MM.1S (cell line): ENCODE results near the gene BLCAP.
"Not testable (repeated sequence)": the region's sequence is repeated elsewhere in the genome, so short reads cannot be mapped to it uniquely, and the experiment has no call there.

Source experiments
- DNase-seq: peaks from one replicate; pipeline ENCODE4 v3.0.0-alpha.2; 2015
- H2AFZ ChIP-seq: fragments of 300-600 bp; sonication (generic); 2 replicates; pipeline ENCODE4 v1.6.0; 2016; ENCODE audit warnings: antibody characterized with exemption, low read length
- H3F3A ChIP-seq: fragments of 300-600 bp; sonication (generic); 2 replicates; pipeline ENCODE4 v1.6.1; 2016; ENCODE audit warnings: mild to moderate bottlenecking, antibody characterized with exemption, low read length, moderate library complexity, mixed read lengths; ENCODE audit not compliant: insufficient read depth
- H3K27ac ChIP-seq: fragments of 300-600 bp; sonication (generic); 2 replicates; pipeline ENCODE4 v1.5.1; 2016; ENCODE audit warnings: mild to moderate bottlenecking, low read length
- H3K27me3 ChIP-seq: fragments of 300-600 bp; sonication (generic); replicated peaks from 2 replicates; pipeline ENCODE4 v1.6.0; 2016; ENCODE audit warnings: low read length; ENCODE audit not compliant: insufficient read depth
- H3K36me3 ChIP-seq: fragments of 300-600 bp; sonication (generic); replicated peaks from 2 replicates; pipeline ENCODE4 v1.6.1; 2016; ENCODE audit warnings: mild to moderate bottlenecking, low read length, mixed read lengths; ENCODE audit not compliant: insufficient read depth
- H3K4me1 ChIP-seq: fragments of 300-600 bp; sonication (generic); 2 replicates; pipeline ENCODE4 v1.6.1; 2016; ENCODE audit warnings: low read length, mixed read lengths
- H3K4me2 ChIP-seq: fragments of 300-600 bp; sonication (generic); 2 replicates; pipeline ENCODE4 v1.6.0; 2016; ENCODE audit warnings: low read depth, low read length
- H3K4me3 ChIP-seq: fragments of 300-600 bp; sonication (generic); 2 replicates; pipeline ENCODE4 v1.5.1; 2016; ENCODE audit warnings: low read length, mixed read lengths
- H3K79me2 ChIP-seq: fragments of 300-600 bp; sonication (generic); 2 replicates; pipeline ENCODE4 v1.6.1; 2016; ENCODE audit warnings: mixed run types, low read length, mixed read lengths
- H3K9ac ChIP-seq: fragments of 300-600 bp; sonication (generic); 2 replicates; pipeline ENCODE4 v1.6.1; 2016; ENCODE audit warnings: low read length, mixed read lengths
- H3K9me2 ChIP-seq: fragments of 300-600 bp; sonication (generic); replicated peaks from 2 replicates; pipeline ENCODE4 v1.6.1; 2016; ENCODE audit warnings: mild to moderate bottlenecking, low read length, mixed read lengths; ENCODE audit not compliant: insufficient read depth
- H3K9me3 ChIP-seq: fragments of 300-600 bp; sonication (generic); replicated peaks from 2 replicates; pipeline ENCODE4 v1.6.1; 2016; ENCODE audit warnings: mild to moderate bottlenecking, low read length, mixed read lengths; ENCODE audit not compliant: insufficient read depth
- H4K20me1 ChIP-seq: fragments of 300-600 bp; sonication (generic); 2 replicates; pipeline ENCODE4 v1.6.1; 2016; ENCODE audit warnings: mild to moderate bottlenecking, low read length, moderate library complexity, mixed read lengths; ENCODE audit not compliant: insufficient read depth
- EZH2 ChIP-seq: fragments of 300-600 bp; sonication (generic); optimal IDR thresholded peaks from 2 replicates; pipeline ENCODE3; 2017; ENCODE audit warnings: low read depth, mild to moderate bottlenecking, antibody characterized with exemption, low read length, mixed read lengths
- EZH2phosphoT487 ChIP-seq: fragments of 300-600 bp; sonication (generic); IDR thresholded peaks from 2 replicates; pipeline ENCODE4 v1.6.1; 2018; ENCODE audit warnings: antibody characterized with exemption, low read length
- TF ChIP-seq, protein P1 (sequence below): fragments of 300-600 bp; sonication (generic); IDR thresholded peaks from 2 replicates; pipeline ENCODE4 v1.5.1; 2016; ENCODE audit warnings: antibody characterized with exemption, low read length, mixed read lengths

The BLCAP gene

DNA sequence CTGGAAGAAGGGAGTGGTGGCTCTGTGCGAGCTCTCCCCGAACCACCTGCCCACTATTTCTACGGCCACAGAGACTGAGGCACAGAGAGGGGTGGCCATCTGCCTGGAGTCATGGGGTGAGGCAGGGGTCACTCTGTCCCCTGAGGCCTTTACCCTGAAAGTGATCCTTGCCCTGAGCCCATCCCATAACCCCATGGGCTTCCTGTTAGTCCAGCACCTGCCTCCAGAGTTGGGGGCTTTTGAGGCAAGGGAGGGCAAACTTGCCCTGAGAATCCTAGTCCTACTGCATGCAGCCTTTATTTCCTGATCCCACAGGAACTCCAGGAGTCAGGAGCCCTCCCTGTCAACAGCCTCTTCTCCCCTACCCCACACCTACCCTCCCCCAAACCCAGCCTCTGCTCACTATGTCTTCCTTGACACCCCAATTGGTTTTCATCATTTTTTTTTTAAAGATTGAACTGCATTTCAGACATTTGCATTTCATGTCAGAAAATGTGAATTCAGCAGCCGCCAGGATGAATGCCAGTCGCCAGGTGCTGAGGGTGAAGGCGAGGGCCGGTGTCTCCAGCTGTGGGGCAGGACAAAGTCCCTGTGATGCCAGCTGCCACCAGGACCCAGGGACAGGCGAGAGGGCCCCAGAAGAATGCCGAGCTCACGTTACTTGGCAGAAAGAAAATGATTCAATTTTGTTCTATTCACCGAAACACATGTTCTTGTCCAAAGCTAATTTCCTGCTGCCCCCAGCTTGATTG, 54.3 kb downstream of the BLCAP start:
- no peaks in the 10 kb centered on the region for H3K79me2 ChIP-seq
- no peak overlapping the region for H3K27ac ChIP-seq
- H4K20me1 ChIP-seq = no peaks in the 10 kb centered on the region
- no peaks in the 10 kb centered on the region for H3K4me1 ChIP-seq
- DNase-seq = no peak
- H3K27me3 ChIP-seq = peaks cover 13% of the 10 kb centered on the region; the same call in 1 of the 2 replicates
- TF ChIP-seq EZH2 = no peak
- no peak overlapping the region for H2AFZ ChIP-seq
- H3K4me2 ChIP-seq = no peak overlapping the region
- no peaks in the 10 kb centered on the region for H3K9me3 ChIP-seq
- no peak overlapping the region for H3K4me3 ChIP-seq
- no peak overlapping the region for H3K9ac ChIP-seq
- no peaks in the 10 kb centered on the region for H3K36me3 ChIP-seq
- H3F3A ChIP-seq = no peaks in the 10 kb centered on the region
- H3K9me2 ChIP-seq = no peaks in the 10 kb centered on the region

DNA sequence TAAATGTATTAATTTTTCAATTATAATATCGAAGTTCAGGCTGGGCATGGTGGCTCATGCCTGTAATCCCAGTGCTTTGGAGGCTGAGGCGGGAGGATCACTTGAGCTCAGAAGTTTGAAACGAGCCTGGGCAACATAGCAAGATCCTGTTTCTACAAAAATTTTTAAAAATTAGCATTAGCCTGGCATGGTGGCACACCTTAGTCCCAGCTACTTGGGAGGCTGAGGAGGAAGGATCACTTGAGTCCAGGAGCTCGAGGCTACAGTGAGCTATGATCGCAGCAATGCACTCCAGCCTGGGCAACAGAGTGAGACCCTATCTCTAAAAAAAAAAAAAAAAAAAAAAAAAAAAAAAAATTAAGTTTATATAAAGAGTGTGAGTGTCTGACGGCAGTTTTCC, 55.2 kb downstream of the BLCAP start:
- not testable (repeated sequence) for H2AFZ ChIP-seq, H3K27ac ChIP-seq, H3K79me2 ChIP-seq, H3K4me3 ChIP-seq, H3K9me3 ChIP-seq, DNase-seq, H3K4me1 ChIP-seq, H3K4me2 ChIP-seq, H4K20me1 ChIP-seq, H3K9ac ChIP-seq, H3F3A ChIP-seq, H3K9me2 ChIP-seq, H3K36me3 ChIP-seq
- H3K27me3 ChIP-seq = peaks cover 13% of the 10 kb centered on the region; the same call in 1 of the 2 replicates

DNA sequence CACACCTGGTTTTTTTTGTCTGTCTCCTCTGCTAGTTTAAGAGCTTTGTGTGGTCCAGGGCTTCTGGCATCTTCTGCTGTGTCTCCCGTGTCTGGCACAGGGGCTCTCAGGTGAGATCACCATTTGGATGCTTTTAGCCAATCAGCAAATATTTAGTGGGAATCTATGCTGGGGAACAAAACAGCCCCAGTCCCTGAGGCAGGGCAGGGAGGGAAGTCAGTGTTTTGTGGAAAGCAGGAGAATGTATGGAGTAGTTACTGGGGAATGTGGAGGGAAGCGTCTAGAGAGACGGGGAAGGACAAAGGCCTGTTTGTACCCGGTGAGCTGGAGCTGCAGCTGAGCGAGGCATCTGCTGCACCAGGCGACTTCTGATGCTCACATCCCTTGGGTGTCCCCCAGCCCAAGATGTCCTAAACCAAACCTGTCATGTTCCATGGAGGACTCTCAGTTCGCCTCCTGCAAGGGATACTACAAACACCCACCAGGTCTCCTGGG, 55.9 kb downstream of the BLCAP start:
- Histone ChIP-seq H3F3A (no peaks in the 10 kb centered on the region), H3K27me3 (peaks cover 13% of the 10 kb centered on the region; the same call in 1 of the 2 replicates), H3K4me1 (no peaks in the 10 kb centered on the region), H3K27ac (no peak overlapping the region), H3K4me3 (no peak overlapping the region), H4K20me1 (no peaks in the 10 kb centered on the region), H3K36me3 (no peaks in the 10 kb centered on the region), H3K9ac (no peak overlapping the region), H3K4me2 (no peak overlapping the region), H3K9me3 (no peaks in the 10 kb centered on the region), H3K9me2 (no peaks in the 10 kb centered on the region), H2AFZ (no peak overlapping the region), H3K79me2 (no peaks in the 10 kb centered on the region)
- TF ChIP-seq EZH2phosphoT487 = no peak
- TF ChIP-seq, protein P1, sequence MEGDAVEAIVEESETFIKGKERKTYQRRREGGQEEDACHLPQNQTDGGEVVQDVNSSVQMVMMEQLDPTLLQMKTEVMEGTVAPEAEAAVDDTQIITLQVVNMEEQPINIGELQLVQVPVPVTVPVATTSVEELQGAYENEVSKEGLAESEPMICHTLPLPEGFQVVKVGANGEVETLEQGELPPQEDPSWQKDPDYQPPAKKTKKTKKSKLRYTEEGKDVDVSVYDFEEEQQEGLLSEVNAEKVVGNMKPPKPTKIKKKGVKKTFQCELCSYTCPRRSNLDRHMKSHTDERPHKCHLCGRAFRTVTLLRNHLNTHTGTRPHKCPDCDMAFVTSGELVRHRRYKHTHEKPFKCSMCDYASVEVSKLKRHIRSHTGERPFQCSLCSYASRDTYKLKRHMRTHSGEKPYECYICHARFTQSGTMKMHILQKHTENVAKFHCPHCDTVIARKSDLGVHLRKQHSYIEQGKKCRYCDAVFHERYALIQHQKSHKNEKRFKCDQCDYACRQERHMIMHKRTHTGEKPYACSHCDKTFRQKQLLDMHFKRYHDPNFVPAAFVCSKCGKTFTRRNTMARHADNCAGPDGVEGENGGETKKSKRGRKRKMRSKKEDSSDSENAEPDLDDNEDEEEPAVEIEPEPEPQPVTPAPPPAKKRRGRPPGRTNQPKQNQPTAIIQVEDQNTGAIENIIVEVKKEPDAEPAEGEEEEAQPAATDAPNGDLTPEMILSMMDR = no peak
- no peak for TF ChIP-seq EZH2
- DNase-seq = no peak

DNA sequence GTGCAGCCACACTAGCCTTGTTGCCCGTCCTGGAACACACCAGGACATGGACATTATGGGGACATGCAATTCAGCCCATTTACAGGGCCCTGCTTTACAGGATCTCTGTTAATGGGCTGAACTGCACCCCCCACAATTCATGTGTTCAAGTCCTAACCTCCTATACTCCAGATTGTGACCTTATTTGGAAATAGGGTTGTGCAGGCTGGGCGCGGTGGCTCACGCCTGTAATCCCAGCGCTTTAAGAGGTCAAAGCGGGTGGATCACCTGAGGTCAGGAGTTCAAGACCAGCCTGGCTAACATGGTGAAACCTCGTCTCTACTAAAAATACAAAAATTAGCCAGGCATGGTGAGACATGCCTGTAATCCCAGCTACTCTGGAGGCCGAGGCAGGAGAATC, 57.5 kb downstream of the BLCAP start:
- not testable (repeated sequence) for H4K20me1 ChIP-seq, H3F3A ChIP-seq, H3K9ac ChIP-seq, H3K4me2 ChIP-seq, H3K4me3 ChIP-seq, H3K27me3 ChIP-seq, DNase-seq, H3K27ac ChIP-seq, H3K9me2 ChIP-seq, H2AFZ ChIP-seq, H3K4me1 ChIP-seq, H3K79me2 ChIP-seq, H3K9me3 ChIP-seq, H3K36me3 ChIP-seq
